K562 (cell line): ENCODE results near the gene PYGB.

Source experiments
- EZH2 ChIP-seq: IDR thresholded peaks from 2 replicates; pipeline ENCODE4 v1.6.1; 2012; ENCODE audit warnings: low read depth, mild to moderate bottlenecking, inconsistent platforms, low read length, borderline replicate concordance
- HOXB6 ChIP-seq: fragments of 250-450 bp; sonication (Bioruptor Pico); IDR thresholded peaks from 2 replicates; pipeline ENCODE4 v1.5.1; 2022; ENCODE audit warnings: mild to moderate bottlenecking, borderline replicate concordance
- KAT2B ChIP-seq: IDR thresholded peaks from one replicate; pipeline ENCODE4 v1.6.1; 2012; ENCODE audit warnings: low read depth, mild to moderate bottlenecking, control low read depth, inconsistent platforms, low read length, moderate library complexity
- POLR2AphosphoS5 ChIP-seq: IDR thresholded peaks from 2 replicates; pipeline ENCODE4 v1.6.1; 2011; ENCODE audit warnings: mild to moderate bottlenecking, low read depth, low read length, moderate library complexity; ENCODE audit not compliant: control insufficient read depth, insufficient read depth
- SMARCC2 ChIP-seq: fragments of 450-650 bp; IDR thresholded peaks from 2 replicates; pipeline ENCODE4 v1.6.1; 2017; ENCODE audit warnings: antibody characterized with exemption, moderate library complexity, mild to moderate bottlenecking, low read depth
- TF ChIP-seq, protein P1 (sequence below), 3 experiments: IDR thresholded peaks in 2 of 3; conservative IDR thresholded peaks in 1 of 3; 2 replicates each; pipeline ENCODE4 v1.5.1; 2011 to 2012; ENCODE audit warnings: low read length in 3 of 3, mild to moderate bottlenecking in 3 of 3, control low read depth in 2 of 3, improper control_type of control experiment in 1 of 3, inconsistent platforms in 1 of 3, low read depth in 1 of 3, mixed read lengths in 1 of 3, moderate library complexity in 1 of 3; ENCODE audit not compliant: insufficient read depth in 2 of 3
- TF ChIP-seq, protein P2 (sequence below): sonication (generic); formaldehyde crosslinking; IDR thresholded peaks from 2 replicates; pipeline ENCODE4 v1.8.0; 2022; ENCODE audit warnings: missing genetic modification reagents, mild to moderate bottlenecking, borderline replicate concordance

DNA sequence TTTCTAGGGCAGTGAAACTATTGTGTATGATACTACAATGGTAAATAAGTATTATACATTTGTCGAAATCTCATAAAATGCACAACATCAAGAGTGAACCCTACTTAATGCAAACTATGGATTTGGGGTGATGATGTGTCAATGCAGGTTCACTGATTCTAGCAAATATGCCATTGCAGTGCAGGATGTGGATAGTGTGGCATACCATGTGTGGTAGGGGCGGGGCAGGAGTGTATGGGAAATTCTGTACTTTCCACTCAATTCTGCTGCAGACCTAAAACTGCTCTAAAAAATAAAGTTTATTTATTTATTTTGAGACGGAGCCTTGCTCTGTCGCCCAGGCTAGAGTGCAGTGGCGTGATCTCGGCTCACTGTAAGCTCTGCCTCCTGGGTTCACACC lies 98.5 kb downstream of the PYGB start:
- TF ChIP-seq EZH2 (no peak), KAT2B (no peak), POLR2AphosphoS5 (no peak), HOXB6 (no peak), SMARCC2 (no peak)
- TF ChIP-seq, protein P1, sequence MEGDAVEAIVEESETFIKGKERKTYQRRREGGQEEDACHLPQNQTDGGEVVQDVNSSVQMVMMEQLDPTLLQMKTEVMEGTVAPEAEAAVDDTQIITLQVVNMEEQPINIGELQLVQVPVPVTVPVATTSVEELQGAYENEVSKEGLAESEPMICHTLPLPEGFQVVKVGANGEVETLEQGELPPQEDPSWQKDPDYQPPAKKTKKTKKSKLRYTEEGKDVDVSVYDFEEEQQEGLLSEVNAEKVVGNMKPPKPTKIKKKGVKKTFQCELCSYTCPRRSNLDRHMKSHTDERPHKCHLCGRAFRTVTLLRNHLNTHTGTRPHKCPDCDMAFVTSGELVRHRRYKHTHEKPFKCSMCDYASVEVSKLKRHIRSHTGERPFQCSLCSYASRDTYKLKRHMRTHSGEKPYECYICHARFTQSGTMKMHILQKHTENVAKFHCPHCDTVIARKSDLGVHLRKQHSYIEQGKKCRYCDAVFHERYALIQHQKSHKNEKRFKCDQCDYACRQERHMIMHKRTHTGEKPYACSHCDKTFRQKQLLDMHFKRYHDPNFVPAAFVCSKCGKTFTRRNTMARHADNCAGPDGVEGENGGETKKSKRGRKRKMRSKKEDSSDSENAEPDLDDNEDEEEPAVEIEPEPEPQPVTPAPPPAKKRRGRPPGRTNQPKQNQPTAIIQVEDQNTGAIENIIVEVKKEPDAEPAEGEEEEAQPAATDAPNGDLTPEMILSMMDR (IDR thresholded peaks at IDR 0.05 in 2 of 3, conservative IDR thresholded peaks at IDR 0.05 in 1 of 3; ENCODE audit: insufficient read depth in 2 of 3, low read depth in 1 of 3, low read length in 3 of 3), result no peak
- TF ChIP-seq, protein P2, sequence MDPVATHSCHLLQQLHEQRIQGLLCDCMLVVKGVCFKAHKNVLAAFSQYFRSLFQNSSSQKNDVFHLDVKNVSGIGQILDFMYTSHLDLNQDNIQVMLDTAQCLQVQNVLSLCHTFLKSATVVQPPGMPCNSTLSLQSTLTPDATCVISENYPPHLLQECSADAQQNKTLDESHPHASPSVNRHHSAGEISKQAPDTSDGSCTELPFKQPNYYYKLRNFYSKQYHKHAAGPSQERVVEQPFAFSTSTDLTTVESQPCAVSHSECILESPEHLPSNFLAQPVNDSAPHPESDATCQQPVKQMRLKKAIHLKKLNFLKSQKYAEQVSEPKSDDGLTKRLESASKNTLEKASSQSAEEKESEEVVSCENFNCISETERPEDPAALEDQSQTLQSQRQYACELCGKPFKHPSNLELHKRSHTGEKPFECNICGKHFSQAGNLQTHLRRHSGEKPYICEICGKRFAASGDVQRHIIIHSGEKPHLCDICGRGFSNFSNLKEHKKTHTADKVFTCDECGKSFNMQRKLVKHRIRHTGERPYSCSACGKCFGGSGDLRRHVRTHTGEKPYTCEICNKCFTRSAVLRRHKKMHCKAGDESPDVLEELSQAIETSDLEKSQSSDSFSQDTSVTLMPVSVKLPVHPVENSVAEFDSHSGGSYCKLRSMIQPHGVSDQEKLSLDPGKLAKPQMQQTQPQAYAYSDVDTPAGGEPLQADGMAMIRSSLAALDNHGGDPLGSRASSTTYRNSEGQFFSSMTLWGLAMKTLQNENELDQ (CRISPR knock-in tag), result no peak
